NCI-H146 treated with DMSO at 0.1 percent for 48 hours (cell line): ENCODE data around the gene CFAP97D2.

Experiments used
- DNase-seq: peaks from one replicate; lab custom pipeline; 2025; ENCODE audit not compliant: unreplicated experiment; lab: John Stamatoyannopoulos, UW

CFAP97D2 gene

GRCh38 chr13:114264886-114265611 lies 86.0 kb downstream of the CFAP97D2 start:
- DNase-seq, result no peak

GRCh38 chr13:114266241-114266640 lies 87.2 kb downstream of the CFAP97D2 start:
- DNase-seq, result no peak

- DNase-seq, result no peak
Observed at GRCh38 chr13:114268344-114269280, 89.6 kb downstream of the CFAP97D2 start.

- DNase-seq, result no peak
Observed at GRCh38 chr13:114269281-114269770, 90.3 kb downstream of the CFAP97D2 start.
